ENCODE results near the gene KCNQ1OT1. TPM values are rescaled to one million over a fixed set of nuclear protein-coding genes. Genes with fewer than 3 reads are reported as not detected.
A peak's percentile ranks its signal among the peaks of the same experiment; 100 is the strongest.

Gene KCNQ1OT1
- total and polyA plus RNA-seq, 10 donors, result 0.02 to 3.1 (median 1.7) TPM

- Histone ChIP-seq H3K36me3 (no peaks in the 10 kb centered on the region), H3K4me3 (no peak overlapping the region), H3K9me3 (no peaks in the 10 kb centered on the region), H3K27me3 (replicated peaks in 1 of 7) (no peaks in the 10 kb centered on the region), H3K27ac (peak overlapping the region in 2 of 8 donors; percentile 11 to 31), H3K4me1 (peaks cover 0 to 13% (median 2%) of the 10 kb centered on the region in 6 donors)
- intact Hi-C loops (cut with DNase I; ENCODE audit: low total_unique reads), result no loop called here
- WGBS, 5 donors, result 36 to 62% (median 54%) methylated on average over 18 of the region's 18 CpGs
- peak; percentile 64 for DNase-seq
- TF ChIP-seq POLR2AphosphoS5 (IDR thresholded peaks at IDR 0.05), result peak in 2 of 3 donors; percentile 42 to 62
- no peak for TF ChIP-seq CTCF (IDR thresholded peaks at IDR 0.05 in 8 of 11, conservative IDR thresholded peaks at IDR 0.05 in 3 of 11)
These were observed 41.8 kb upstream of the KCNQ1OT1 start for GRCh38 chr11:2741377-2742131.

GRCh38 chr11:2741006-2741376, 41.2 kb upstream of the KCNQ1OT1 start:
- WGBS, 5 donors, result 80 to 89% (median 83%) methylated on average over 7 of the region's 7 CpGs
- intact Hi-C loops (cut with DNase I; ENCODE audit: low total_unique reads), result no loop called here
- TF ChIP-seq POLR2AphosphoS5 (IDR thresholded peaks at IDR 0.05), result no peak
- no peak for TF ChIP-seq POLR2A (IDR thresholded peaks at IDR 0.05)
- TF ChIP-seq CTCF (IDR thresholded peaks at IDR 0.05 in 8 of 11, conservative IDR thresholded peaks at IDR 0.05 in 3 of 11), result no peak
- no peak overlapping the region for H3K4me3 ChIP-seq
- H3K36me3 ChIP-seq, result no peaks in the 10 kb centered on the region
- H3K27me3 ChIP-seq (replicated peaks in 1 of 7), result no peaks in the 10 kb centered on the region
- H3K27ac ChIP-seq, result peak overlapping the region in 2 of 8 donors; percentile 11
- H3K4me1 ChIP-seq, result peaks cover 0 to 13% (median 2%) of the 10 kb centered on the region in 6 donors
- H3K9me3 ChIP-seq, result no peaks in the 10 kb centered on the region
- DNase-seq, result peak; percentile 64

- intact Hi-C loops (cut with DNase I; ENCODE audit: low total_unique reads), result no loop called here
These were observed 40.6 kb upstream of the KCNQ1OT1 start for GRCh38 chr11:2740275-2740940.

More at GRCh38 chr11:2740275-2740940, 40.6 kb upstream of the KCNQ1OT1 start:
- peaks cover 0 to 13% (median 2%) of the 10 kb centered on the region in 6 donors for H3K4me1 ChIP-seq
- TF ChIP-seq POLR2AphosphoS5 (IDR thresholded peaks at IDR 0.05) (no peak), CTCF (IDR thresholded peaks at IDR 0.05 in 8 of 11, conservative IDR thresholded peaks at IDR 0.05 in 3 of 11) (no peak), POLR2A (IDR thresholded peaks at IDR 0.05) (no peak)
- peak; percentile 62 for DNase-seq
- no peak overlapping the region for H3K27ac ChIP-seq
- no peaks in the 10 kb centered on the region for H3K36me3 ChIP-seq
- no peaks in the 10 kb centered on the region for H3K9me3 ChIP-seq
- WGBS, 5 donors, result 83 to 89% (median 85%) methylated on average over 16 to 17 of the region's 17 CpGs
- no peak overlapping the region for H3K4me3 ChIP-seq
- H3K27me3 ChIP-seq (replicated peaks in 1 of 7), result no peaks in the 10 kb centered on the region
